ENCODE measurements around the gene VPS13D.

DNA sequence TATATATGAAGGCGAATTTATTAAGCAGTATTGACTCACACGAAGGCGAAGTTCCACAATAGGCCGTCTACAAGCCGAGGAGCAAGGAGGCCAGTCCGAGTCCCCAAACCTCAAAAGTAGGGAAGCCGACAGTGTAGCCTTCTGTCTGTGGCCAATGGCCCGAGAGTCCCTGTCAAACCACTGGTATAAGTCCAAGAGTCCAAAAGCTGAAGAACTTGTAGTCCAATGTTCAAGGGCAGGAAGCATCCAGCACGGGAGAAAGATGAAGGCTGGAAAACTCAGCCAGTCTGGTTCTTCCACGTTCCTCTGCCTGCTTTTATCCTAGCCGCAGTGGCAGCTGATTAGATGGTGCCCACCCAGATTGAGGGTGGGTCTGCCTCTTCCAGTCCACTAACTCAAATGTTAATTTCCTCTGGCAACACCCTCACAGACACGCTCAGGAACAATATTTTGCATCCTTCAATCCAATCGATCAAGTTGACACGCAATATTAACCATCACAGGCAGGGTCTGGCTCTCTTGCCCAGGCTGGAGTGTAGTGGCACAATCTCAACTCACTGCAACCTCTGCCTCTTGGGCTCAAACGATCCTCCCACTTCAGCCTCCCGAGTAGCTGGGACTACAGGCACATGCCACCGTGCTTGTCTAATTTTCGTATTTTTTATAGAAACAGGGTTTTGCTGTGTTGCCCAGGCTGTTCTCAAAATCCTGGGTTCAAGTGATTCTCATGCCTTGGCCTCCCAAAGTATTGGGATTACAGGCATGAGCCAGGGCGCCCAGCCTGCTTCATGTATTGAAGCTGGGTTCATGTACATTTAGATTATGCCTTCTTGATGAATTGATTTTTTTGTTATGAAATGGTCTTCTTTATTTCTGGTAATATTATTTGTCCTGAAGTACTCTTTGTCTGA, 302.8 kb downstream of the VPS13D start:
- TF ChIP-seq, protein P1, sequence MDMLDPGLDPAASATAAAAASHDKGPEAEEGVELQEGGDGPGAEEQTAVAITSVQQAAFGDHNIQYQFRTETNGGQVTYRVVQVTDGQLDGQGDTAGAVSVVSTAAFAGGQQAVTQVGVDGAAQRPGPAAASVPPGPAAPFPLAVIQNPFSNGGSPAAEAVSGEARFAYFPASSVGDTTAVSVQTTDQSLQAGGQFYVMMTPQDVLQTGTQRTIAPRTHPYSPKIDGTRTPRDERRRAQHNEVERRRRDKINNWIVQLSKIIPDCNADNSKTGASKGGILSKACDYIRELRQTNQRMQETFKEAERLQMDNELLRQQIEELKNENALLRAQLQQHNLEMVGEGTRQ (IDR thresholded peaks at IDR 0.05; ENCODE audit: borderline replicate concordance, low read depth, low read length): no peak
- TF ChIP-seq POLR2AphosphoS5 (IDR thresholded peaks at IDR 0.05; ENCODE audit: low read depth, low read length) (no peak), MEF2A (IDR thresholded peaks at IDR 0.05; ENCODE audit: borderline replicate concordance, low read depth) (no peak), FOXJ3 (CRISPR knock-in tag; IDR thresholded peaks at IDR 0.05) (no peak), TAF1 (IDR thresholded peaks at IDR 0.05; ENCODE audit: borderline replicate concordance, low read depth, low read length) (no peak), MXI1 (IDR thresholded peaks at IDR 0.05; ENCODE audit: low read depth, low read length) (no peak), RAD21 (IDR thresholded peaks at IDR 0.05; ENCODE audit: low read length) (no peak), EZH2phosphoT487 (IDR thresholded peaks at IDR 0.05; ENCODE audit: borderline replicate concordance, low read depth) (no peak), SIN3A (IDR thresholded peaks at IDR 0.05; ENCODE audit: borderline replicate concordance, low read depth, low read length) (no peak)
- TF ChIP-seq, protein P2, sequence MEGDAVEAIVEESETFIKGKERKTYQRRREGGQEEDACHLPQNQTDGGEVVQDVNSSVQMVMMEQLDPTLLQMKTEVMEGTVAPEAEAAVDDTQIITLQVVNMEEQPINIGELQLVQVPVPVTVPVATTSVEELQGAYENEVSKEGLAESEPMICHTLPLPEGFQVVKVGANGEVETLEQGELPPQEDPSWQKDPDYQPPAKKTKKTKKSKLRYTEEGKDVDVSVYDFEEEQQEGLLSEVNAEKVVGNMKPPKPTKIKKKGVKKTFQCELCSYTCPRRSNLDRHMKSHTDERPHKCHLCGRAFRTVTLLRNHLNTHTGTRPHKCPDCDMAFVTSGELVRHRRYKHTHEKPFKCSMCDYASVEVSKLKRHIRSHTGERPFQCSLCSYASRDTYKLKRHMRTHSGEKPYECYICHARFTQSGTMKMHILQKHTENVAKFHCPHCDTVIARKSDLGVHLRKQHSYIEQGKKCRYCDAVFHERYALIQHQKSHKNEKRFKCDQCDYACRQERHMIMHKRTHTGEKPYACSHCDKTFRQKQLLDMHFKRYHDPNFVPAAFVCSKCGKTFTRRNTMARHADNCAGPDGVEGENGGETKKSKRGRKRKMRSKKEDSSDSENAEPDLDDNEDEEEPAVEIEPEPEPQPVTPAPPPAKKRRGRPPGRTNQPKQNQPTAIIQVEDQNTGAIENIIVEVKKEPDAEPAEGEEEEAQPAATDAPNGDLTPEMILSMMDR (IDR thresholded peaks at IDR 0.05): no peak
- TF ChIP-seq, protein P3, sequence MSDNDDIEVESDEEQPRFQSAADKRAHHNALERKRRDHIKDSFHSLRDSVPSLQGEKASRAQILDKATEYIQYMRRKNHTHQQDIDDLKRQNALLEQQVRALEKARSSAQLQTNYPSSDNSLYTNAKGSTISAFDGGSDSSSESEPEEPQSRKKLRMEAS (IDR thresholded peaks at IDR 0.05; ENCODE audit: low read depth): no peak
- TF ChIP-seq, protein P4, sequence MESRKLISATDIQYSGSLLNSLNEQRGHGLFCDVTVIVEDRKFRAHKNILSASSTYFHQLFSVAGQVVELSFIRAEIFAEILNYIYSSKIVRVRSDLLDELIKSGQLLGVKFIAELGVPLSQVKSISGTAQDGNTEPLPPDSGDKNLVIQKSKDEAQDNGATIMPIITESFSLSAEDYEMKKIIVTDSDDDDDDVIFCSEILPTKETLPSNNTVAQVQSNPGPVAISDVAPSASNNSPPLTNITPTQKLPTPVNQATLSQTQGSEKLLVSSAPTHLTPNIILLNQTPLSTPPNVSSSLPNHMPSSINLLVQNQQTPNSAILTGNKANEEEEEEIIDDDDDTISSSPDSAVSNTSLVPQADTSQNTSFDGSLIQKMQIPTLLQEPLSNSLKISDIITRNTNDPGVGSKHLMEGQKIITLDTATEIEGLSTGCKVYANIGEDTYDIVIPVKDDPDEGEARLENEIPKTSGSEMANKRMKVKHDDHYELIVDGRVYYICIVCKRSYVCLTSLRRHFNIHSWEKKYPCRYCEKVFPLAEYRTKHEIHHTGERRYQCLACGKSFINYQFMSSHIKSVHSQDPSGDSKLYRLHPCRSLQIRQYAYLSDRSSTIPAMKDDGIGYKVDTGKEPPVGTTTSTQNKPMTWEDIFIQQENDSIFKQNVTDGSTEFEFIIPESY (IDR thresholded peaks at IDR 0.05; ENCODE audit: borderline replicate concordance, low read depth): no peak

All from SK-N-SH (cell line).